Measurements from ENCODE around the gene PCSK6.

The PCSK6 gene

GRCh38 chr15:101393172-101393571, 96.3 kb downstream of the PCSK6 start:
- Histone ChIP-seq H3K36me3 (ENCODE audit: control insufficient read depth, low read depth, low read length) (no peaks in the 10 kb centered on the region), H3K4me3 (ENCODE audit: low read length) (no peak overlapping the region), H3K9me3 (ENCODE audit: control insufficient read depth, low read depth, low read length) (no peaks in the 10 kb centered on the region), H3K27me3 (ENCODE audit: control insufficient read depth, insufficient read depth, low read length) (no peaks in the 10 kb centered on the region), H3K9ac (ENCODE audit: low read length) (no peak overlapping the region), H3K27ac (ENCODE audit: low read length) (no peak overlapping the region), H3K4me1 (ENCODE audit: control insufficient read depth, low read depth, low read length) (no peaks in the 10 kb centered on the region)

- no peak overlapping the region for H3K9ac ChIP-seq (ENCODE audit: low read length)
- H3K27ac ChIP-seq (ENCODE audit: low read length), result no peak overlapping the region
- H3K4me3 ChIP-seq (ENCODE audit: low read length), result no peak overlapping the region
These were observed 97.4 kb downstream of the PCSK6 start for GRCh38 chr15:101391981-101392640.

GRCh38 chr15:101391431-101391830, 98.1 kb downstream of the PCSK6 start:
- Histone ChIP-seq H3K9me3 (ENCODE audit: control insufficient read depth, low read depth, low read length) (no peaks in the 10 kb centered on the region), H3K27me3 (ENCODE audit: control insufficient read depth, insufficient read depth, low read length) (no peaks in the 10 kb centered on the region), H3K36me3 (ENCODE audit: control insufficient read depth, low read depth, low read length) (no peaks in the 10 kb centered on the region), H3K27ac (ENCODE audit: low read length) (no peak overlapping the region), H3K4me1 (ENCODE audit: control insufficient read depth, low read depth, low read length) (no peaks in the 10 kb centered on the region), H3K4me3 (ENCODE audit: low read length) (no peak overlapping the region), H3K9ac (ENCODE audit: low read length) (no peak overlapping the region)

More at GRCh38 chr15:101391981-101392640, 97.4 kb downstream of the PCSK6 start:
- no peaks in the 10 kb centered on the region for H3K27me3 ChIP-seq (ENCODE audit: control insufficient read depth, insufficient read depth, low read length)
- no peaks in the 10 kb centered on the region for H3K4me1 ChIP-seq (ENCODE audit: control insufficient read depth, low read depth, low read length)
- H3K36me3 ChIP-seq (ENCODE audit: control insufficient read depth, low read depth, low read length), result no peaks in the 10 kb centered on the region
- no peaks in the 10 kb centered on the region for H3K9me3 ChIP-seq (ENCODE audit: control insufficient read depth, low read depth, low read length)

GRCh38 chr15:101390462-101390861, 99.0 kb downstream of the PCSK6 start:
- Histone ChIP-seq H3K9ac (ENCODE audit: low read length) (no peak overlapping the region), H3K4me1 (ENCODE audit: control insufficient read depth, low read depth, low read length) (no peaks in the 10 kb centered on the region), H3K27ac (ENCODE audit: low read length) (no peak overlapping the region), H3K36me3 (ENCODE audit: control insufficient read depth, low read depth, low read length) (no peaks in the 10 kb centered on the region), H3K4me3 (ENCODE audit: low read length) (no peak overlapping the region), H3K9me3 (ENCODE audit: control insufficient read depth, low read depth, low read length) (no peaks in the 10 kb centered on the region), H3K27me3 (ENCODE audit: control insufficient read depth, insufficient read depth, low read length) (no peaks in the 10 kb centered on the region)

GRCh38 chr15:101390060-101390459, 99.4 kb downstream of the PCSK6 start:
- no peak overlapping the region for H3K27ac ChIP-seq (ENCODE audit: low read length)
- no peak overlapping the region for H3K4me3 ChIP-seq (ENCODE audit: low read length)
- H3K4me1 ChIP-seq (ENCODE audit: control insufficient read depth, low read depth, low read length), result no peaks in the 10 kb centered on the region
- no peaks in the 10 kb centered on the region for H3K27me3 ChIP-seq (ENCODE audit: control insufficient read depth, insufficient read depth, low read length)
- no peaks in the 10 kb centered on the region for H3K36me3 ChIP-seq (ENCODE audit: control insufficient read depth, low read depth, low read length)
- no peaks in the 10 kb centered on the region for H3K9me3 ChIP-seq (ENCODE audit: control insufficient read depth, low read depth, low read length)
- H3K9ac ChIP-seq (ENCODE audit: low read length), result no peak overlapping the region

GRCh38 chr15:101389362-101389761, 100.1 kb downstream of the PCSK6 start:
- H3K36me3 ChIP-seq (ENCODE audit: control insufficient read depth, low read depth, low read length), result no peaks in the 10 kb centered on the region

GRCh38 chr15:101388046-101388445, 101.5 kb downstream of the PCSK6 start:
- Histone ChIP-seq H3K36me3 (ENCODE audit: control insufficient read depth, low read depth, low read length) (no peaks in the 10 kb centered on the region), H3K9ac (ENCODE audit: low read length) (no peak overlapping the region), H3K4me3 (ENCODE audit: low read length) (no peak overlapping the region), H3K27me3 (ENCODE audit: control insufficient read depth, insufficient read depth, low read length) (no peaks in the 10 kb centered on the region), H3K27ac (ENCODE audit: low read length) (no peak overlapping the region), H3K4me1 (ENCODE audit: control insufficient read depth, low read depth, low read length) (no peaks in the 10 kb centered on the region), H3K9me3 (ENCODE audit: control insufficient read depth, low read depth, low read length) (no peaks in the 10 kb centered on the region)

More at GRCh38 chr15:101389362-101389761, 100.1 kb downstream of the PCSK6 start:
- no peaks in the 10 kb centered on the region for H3K9me3 ChIP-seq (ENCODE audit: control insufficient read depth, low read depth, low read length)
- no peak overlapping the region for H3K27ac ChIP-seq (ENCODE audit: low read length)
- no peaks in the 10 kb centered on the region for H3K4me1 ChIP-seq (ENCODE audit: control insufficient read depth, low read depth, low read length)
- no peaks in the 10 kb centered on the region for H3K27me3 ChIP-seq (ENCODE audit: control insufficient read depth, insufficient read depth, low read length)
- no peak overlapping the region for H3K4me3 ChIP-seq (ENCODE audit: low read length)
- no peak overlapping the region for H3K9ac ChIP-seq (ENCODE audit: low read length)

- Histone ChIP-seq H3K4me3 (ENCODE audit: low read length) (no peak overlapping the region), H3K9ac (ENCODE audit: low read length) (no peak overlapping the region), H3K4me1 (ENCODE audit: control insufficient read depth, low read depth, low read length) (no peaks in the 10 kb centered on the region), H3K27ac (ENCODE audit: low read length) (no peak overlapping the region), H3K9me3 (ENCODE audit: control insufficient read depth, low read depth, low read length) (no peaks in the 10 kb centered on the region), H3K36me3 (ENCODE audit: control insufficient read depth, low read depth, low read length) (no peaks in the 10 kb centered on the region), H3K27me3 (ENCODE audit: control insufficient read depth, insufficient read depth, low read length) (no peaks in the 10 kb centered on the region)
These were observed 101.9 kb downstream of the PCSK6 start for GRCh38 chr15:101387574-101387973.

GRCh38 chr15:101386967-101387366, 102.5 kb downstream of the PCSK6 start:
- no peak overlapping the region for H3K4me3 ChIP-seq (ENCODE audit: low read length)
- no peaks in the 10 kb centered on the region for H3K27me3 ChIP-seq (ENCODE audit: control insufficient read depth, insufficient read depth, low read length)
- no peaks in the 10 kb centered on the region for H3K36me3 ChIP-seq (ENCODE audit: control insufficient read depth, low read depth, low read length)
- H3K9ac ChIP-seq (ENCODE audit: low read length), result no peak overlapping the region
- H3K27ac ChIP-seq (ENCODE audit: low read length), result no peak overlapping the region
- H3K9me3 ChIP-seq (ENCODE audit: control insufficient read depth, low read depth, low read length), result no peaks in the 10 kb centered on the region
- no peaks in the 10 kb centered on the region for H3K4me1 ChIP-seq (ENCODE audit: control insufficient read depth, low read depth, low read length)

- H3K9me3 ChIP-seq (ENCODE audit: control insufficient read depth, low read depth, low read length), result no peaks in the 10 kb centered on the region
- H3K27me3 ChIP-seq (ENCODE audit: control insufficient read depth, insufficient read depth, low read length), result no peaks in the 10 kb centered on the region
- H3K4me3 ChIP-seq (ENCODE audit: low read length), result no peak overlapping the region
- no peak overlapping the region for H3K27ac ChIP-seq (ENCODE audit: low read length)
- H3K36me3 ChIP-seq (ENCODE audit: control insufficient read depth, low read depth, low read length), result no peaks in the 10 kb centered on the region
- H3K9ac ChIP-seq (ENCODE audit: low read length), result no peak overlapping the region
- no peaks in the 10 kb centered on the region for H3K4me1 ChIP-seq (ENCODE audit: control insufficient read depth, low read depth, low read length)
These were observed 103.5 kb downstream of the PCSK6 start for GRCh38 chr15:101386006-101386405.

GRCh38 chr15:101384276-101384675, 105.2 kb downstream of the PCSK6 start:
- Histone ChIP-seq H3K36me3 (ENCODE audit: control insufficient read depth, low read depth, low read length) (no peaks in the 10 kb centered on the region), H3K4me3 (ENCODE audit: low read length) (no peak overlapping the region), H3K27me3 (ENCODE audit: control insufficient read depth, insufficient read depth, low read length) (no peaks in the 10 kb centered on the region), H3K4me1 (ENCODE audit: control insufficient read depth, low read depth, low read length) (no peaks in the 10 kb centered on the region), H3K9me3 (ENCODE audit: control insufficient read depth, low read depth, low read length) (no peaks in the 10 kb centered on the region), H3K27ac (ENCODE audit: low read length) (no peak overlapping the region), H3K9ac (ENCODE audit: low read length) (no peak overlapping the region)

GRCh38 chr15:101382544-101382943, 107.0 kb downstream of the PCSK6 start:
- H3K27ac ChIP-seq (ENCODE audit: low read length), result no peak overlapping the region
- H3K9ac ChIP-seq (ENCODE audit: low read length), result no peak overlapping the region
- H3K9me3 ChIP-seq (ENCODE audit: control insufficient read depth, low read depth, low read length), result no peaks in the 10 kb centered on the region
- no peaks in the 10 kb centered on the region for H3K4me1 ChIP-seq (ENCODE audit: control insufficient read depth, low read depth, low read length)
- H3K36me3 ChIP-seq (ENCODE audit: control insufficient read depth, low read depth, low read length), result no peaks in the 10 kb centered on the region
- no peak overlapping the region for H3K4me3 ChIP-seq (ENCODE audit: low read length)
- no peaks in the 10 kb centered on the region for H3K27me3 ChIP-seq (ENCODE audit: control insufficient read depth, insufficient read depth, low read length)
